Epithelial cell of proximal tubule (primary cell): ENCODE results near the gene BNIP5. TPM values are rescaled to one million over a fixed set of nuclear protein-coding genes. Genes with fewer than 3 reads are reported as not detected.

Experiments
- DNase-seq: peaks from one replicate; pipeline ENCODE4 v3.0.0-alpha.2; 2011; ENCODE audit warnings: low read depth
- H3K4me3 ChIP-seq: 2 replicates; pipeline ENCODE4 v1.5.1; 2011; ENCODE audit warnings: low read depth, mild to moderate bottlenecking, low read length
- CTCF ChIP-seq: conservative IDR thresholded peaks from 2 replicates; pipeline ENCODE4 v1.5.1; 2012; ENCODE audit warnings: low read depth, mild to moderate bottlenecking, low read length
- total RNA-seq: library from RNA; depleted of rRNA; stranded (reverse); fragments of >200 nt; gene quantifications from 2 replicates; pipeline ENCODE4 v1.2.3, GENCODE V29; 2015

Gene BNIP5
- total RNA-seq, 1 donor from 2014 or later = under 0.01 TPM

- no peak overlapping the region for H3K4me3 ChIP-seq
- no peak for TF ChIP-seq CTCF
- no peak for DNase-seq
Measured at GRCh38 chr6:36335465-36336207, 1.1 kb downstream of the BNIP5 start.

- DNase-seq = no peak
- no peak overlapping the region for H3K4me3 ChIP-seq
- TF ChIP-seq CTCF = no peak
Measured at GRCh38 chr6:36334832-36335459, 1.7 kb downstream of the BNIP5 start.

GRCh38 chr6:36333931-36334725 lies 2.6 kb downstream of the BNIP5 start:
- DNase-seq = no peak
- no peak for TF ChIP-seq CTCF
- no peak overlapping the region for H3K4me3 ChIP-seq

GRCh38 chr6:36333171-36333895 lies 3.4 kb downstream of the BNIP5 start:
- no peak for TF ChIP-seq CTCF
- DNase-seq = no peak
- no peak overlapping the region for H3K4me3 ChIP-seq

- no peak overlapping the region for H3K4me3 ChIP-seq
- no peak for TF ChIP-seq CTCF
- DNase-seq = no peak
Measured at GRCh38 chr6:36331381-36331780, 5.3 kb downstream of the BNIP5 start.

GRCh38 chr6:36330366-36330765 lies 6.3 kb downstream of the BNIP5 start:
- DNase-seq = no peak
- no peak overlapping the region for H3K4me3 ChIP-seq
- TF ChIP-seq CTCF = no peak
